ENCODE measurements around the gene RIMBP3B.
"Not testable (repeated sequence)": the region's sequence is repeated elsewhere in the genome, so short reads cannot be mapped to it uniquely, and the experiment has no call there.

- not testable (repeated sequence) for TF ChIP-seq POLR2A (IDR thresholded peaks at IDR 0.05; ENCODE audit: low read depth, low read length); POLR2AphosphoS5 (IDR thresholded peaks at IDR 0.05; ENCODE audit: low read depth, low read length); TAF1 (IDR thresholded peaks at IDR 0.05; ENCODE audit: borderline replicate concordance, low read depth, low read length)
Measured at GRCh38 chr22:21384468-21385357, 1.2 kb downstream of the RIMBP3B start.

All from GM12892 (cell line).